ENCODE data around the gene PRRC1. TPM values are rescaled to one million over a fixed set of nuclear protein-coding genes. Genes with fewer than 3 reads are reported as not detected.

Gene PRRC1
- total RNA-seq, 2 donors from 2014 or later: 37.0 to 44.0 TPM

GRCh38 chr5:127492854-127493738 lies 24.3 kb upstream of the PRRC1 start:
- H3K9me3 ChIP-seq: no peaks in the 10 kb centered on the region
- H3K4me1 ChIP-seq (replicated peaks): no peaks in the 10 kb centered on the region
- H3K4me3 ChIP-seq: no peak overlapping the region
- intact Hi-C loops (cut with DNase I): loop anchor here (2.0 kb wide), 1 partner anchor 202 kb away; the partner anchor contains the start of gene MEGF10
- no peak for DNase-seq (ENCODE audit: low spot score)
- no peaks in the 10 kb centered on the region for H3K27me3 ChIP-seq (replicated peaks; ENCODE audit: insufficient read depth)
- H3K36me3 ChIP-seq: no peaks in the 10 kb centered on the region
- TF ChIP-seq, protein P1, sequence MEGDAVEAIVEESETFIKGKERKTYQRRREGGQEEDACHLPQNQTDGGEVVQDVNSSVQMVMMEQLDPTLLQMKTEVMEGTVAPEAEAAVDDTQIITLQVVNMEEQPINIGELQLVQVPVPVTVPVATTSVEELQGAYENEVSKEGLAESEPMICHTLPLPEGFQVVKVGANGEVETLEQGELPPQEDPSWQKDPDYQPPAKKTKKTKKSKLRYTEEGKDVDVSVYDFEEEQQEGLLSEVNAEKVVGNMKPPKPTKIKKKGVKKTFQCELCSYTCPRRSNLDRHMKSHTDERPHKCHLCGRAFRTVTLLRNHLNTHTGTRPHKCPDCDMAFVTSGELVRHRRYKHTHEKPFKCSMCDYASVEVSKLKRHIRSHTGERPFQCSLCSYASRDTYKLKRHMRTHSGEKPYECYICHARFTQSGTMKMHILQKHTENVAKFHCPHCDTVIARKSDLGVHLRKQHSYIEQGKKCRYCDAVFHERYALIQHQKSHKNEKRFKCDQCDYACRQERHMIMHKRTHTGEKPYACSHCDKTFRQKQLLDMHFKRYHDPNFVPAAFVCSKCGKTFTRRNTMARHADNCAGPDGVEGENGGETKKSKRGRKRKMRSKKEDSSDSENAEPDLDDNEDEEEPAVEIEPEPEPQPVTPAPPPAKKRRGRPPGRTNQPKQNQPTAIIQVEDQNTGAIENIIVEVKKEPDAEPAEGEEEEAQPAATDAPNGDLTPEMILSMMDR (IDR thresholded peaks at IDR 0.05): peak; percentile 55 to 87 (median 74)
- TF ChIP-seq POLR2AphosphoS5 (IDR thresholded peaks at IDR 0.05) (peak; percentile 10), POLR2A (IDR thresholded peaks at IDR 0.05) (no peak)
- no peak overlapping the region for H3K27ac ChIP-seq
- WGBS: 68% methylated on average over 3 of the region's 3 CpGs

DNA sequence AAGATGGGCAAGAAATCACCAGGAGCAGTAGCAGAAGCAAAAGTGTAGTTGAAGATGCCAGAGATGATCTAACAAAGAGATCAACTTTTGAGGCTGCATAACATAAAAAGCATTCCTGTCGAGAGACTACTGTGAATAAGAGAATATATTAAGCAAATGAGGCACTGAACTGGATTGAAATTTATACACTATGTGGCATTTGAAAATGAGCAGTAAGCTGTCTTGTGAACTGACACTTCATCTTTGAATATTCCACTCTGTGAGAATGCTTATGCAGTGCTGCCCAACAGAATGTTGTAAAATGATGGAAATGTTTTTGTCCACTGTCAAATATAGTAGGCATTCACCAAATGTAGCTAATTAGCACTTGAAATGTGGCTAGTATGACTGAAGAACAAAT lies 18.9 kb upstream of the PRRC1 start:
- H3K36me3 ChIP-seq: no peaks in the 10 kb centered on the region
- TF ChIP-seq POLR2A (IDR thresholded peaks at IDR 0.05) (no peak), POLR2AphosphoS5 (IDR thresholded peaks at IDR 0.05) (no peak)
- TF ChIP-seq, protein P1 (IDR thresholded peaks at IDR 0.05): no peak
- H3K27me3 ChIP-seq (replicated peaks; ENCODE audit: insufficient read depth): no peaks in the 10 kb centered on the region
- no peak overlapping the region for H3K4me3 ChIP-seq
- no peaks in the 10 kb centered on the region for H3K4me1 ChIP-seq (replicated peaks)
- DNase-seq (ENCODE audit: low spot score): no peak
- H3K9me3 ChIP-seq: no peaks in the 10 kb centered on the region
- 54% methylated on average over 1 of the region's 1 CpG for WGBS
- H3K27ac ChIP-seq: no peak overlapping the region
- intact Hi-C loops (cut with DNase I): no loop called here

- H3K4me3 ChIP-seq: no peak overlapping the region
- WGBS: 95% methylated on average over 2 of the region's 2 CpGs
- intact Hi-C loops (cut with DNase I): no loop called here
- no peaks in the 10 kb centered on the region for H3K9me3 ChIP-seq
- H3K27me3 ChIP-seq (replicated peaks; ENCODE audit: insufficient read depth): no peaks in the 10 kb centered on the region
- H3K36me3 ChIP-seq: no peaks in the 10 kb centered on the region
- H3K4me1 ChIP-seq (replicated peaks): no peaks in the 10 kb centered on the region
- TF ChIP-seq POLR2A (IDR thresholded peaks at IDR 0.05) (no peak), POLR2AphosphoS5 (IDR thresholded peaks at IDR 0.05) (no peak)
- TF ChIP-seq, protein P1 (IDR thresholded peaks at IDR 0.05): no peak
- no peak for DNase-seq (ENCODE audit: low spot score)
- no peak overlapping the region for H3K27ac ChIP-seq
These were observed 11.5 kb upstream of the PRRC1 start for GRCh38 chr5:127505905-127506304.

DNA sequence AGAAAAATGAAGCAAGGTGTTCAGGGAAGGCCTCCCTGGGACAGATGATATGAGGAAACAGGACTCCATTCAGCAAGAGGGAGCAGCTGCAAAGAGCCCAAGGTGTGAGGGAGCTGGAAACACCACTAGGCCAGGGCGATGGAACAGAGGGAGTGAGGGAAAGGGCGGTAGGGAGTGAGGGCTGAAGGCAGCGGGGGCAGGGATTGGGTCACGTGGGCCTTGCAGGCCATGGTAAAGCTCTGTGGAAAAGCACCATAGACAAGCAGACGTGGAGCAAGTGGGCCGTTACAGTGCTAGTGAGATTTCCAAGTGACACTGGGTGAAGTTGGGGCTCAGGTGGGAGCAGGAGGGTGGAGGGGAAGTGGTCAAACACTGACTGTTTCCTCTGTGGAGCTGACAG lies 10.8 kb upstream of the PRRC1 start:
- 83% methylated on average over 6 of the region's 6 CpGs for WGBS
- Histone ChIP-seq H3K36me3 (no peaks in the 10 kb centered on the region), H3K9me3 (no peaks in the 10 kb centered on the region), H3K27me3 (replicated peaks; ENCODE audit: insufficient read depth) (no peaks in the 10 kb centered on the region), H3K4me1 (replicated peaks) (no peaks in the 10 kb centered on the region), H3K4me3 (no peak overlapping the region), H3K27ac (no peak overlapping the region)
- DNase-seq (ENCODE audit: low spot score): no peak
- TF ChIP-seq, protein P1 (IDR thresholded peaks at IDR 0.05): no peak
- TF ChIP-seq POLR2A (IDR thresholded peaks at IDR 0.05) (no peak), POLR2AphosphoS5 (IDR thresholded peaks at IDR 0.05) (no peak)
- intact Hi-C loops (cut with DNase I): no loop called here

Measured in prostate gland (tissue), 2 donors.